ENCODE measurements around the gene REEP3. TPM values are rescaled to one million over a fixed set of nuclear protein-coding genes. Genes with fewer than 3 reads are reported as not detected.

REEP3 gene
- total RNA-seq, 6 experiments from 2014 or later, result 66.0 to 83.2 (median 75.6) TPM

GRCh38 chr10:63582690-63583089, 61.5 kb downstream of the REEP3 start:
- Mint-ChIP-seq H3K4me1 (ENCODE audit: low read depth) (peaks cover 6% of the 10 kb centered on the region), H3K36me3 (ENCODE audit: low read depth) (peaks cover 3% of the 10 kb centered on the region), H3K27me3 (ENCODE audit: insufficient read depth) (no peaks in the 10 kb centered on the region), H3K4me3 (no peak overlapping the region), H3K9me3 (no peaks in the 10 kb centered on the region), H3K27ac (no peak overlapping the region)
- no peak for DNase-seq
- TF ChIP-seq CTCF (IDR thresholded peaks at IDR 0.05), result no peak

GRCh38 chr10:63583397-63583796, 62.2 kb downstream of the REEP3 start:
- no peaks in the 10 kb centered on the region for H3K27me3 Mint-ChIP-seq (ENCODE audit: insufficient read depth)
- no peak overlapping the region for H3K27ac Mint-ChIP-seq
- no peak for DNase-seq
- no peak overlapping the region for H3K4me3 Mint-ChIP-seq
- H3K36me3 Mint-ChIP-seq (ENCODE audit: low read depth), result no peaks in the 10 kb centered on the region
- TF ChIP-seq CTCF (IDR thresholded peaks at IDR 0.05), result no peak
- H3K9me3 Mint-ChIP-seq, result no peaks in the 10 kb centered on the region
- H3K4me1 Mint-ChIP-seq (ENCODE audit: low read depth), result peaks cover 6% of the 10 kb centered on the region

GRCh38 chr10:63583909-63584724, 62.9 kb downstream of the REEP3 start:
- H3K4me3 Mint-ChIP-seq, result no peak overlapping the region
- DNase-seq, result no peak
- no peaks in the 10 kb centered on the region for H3K27me3 Mint-ChIP-seq (ENCODE audit: insufficient read depth)
- no peaks in the 10 kb centered on the region for H3K9me3 Mint-ChIP-seq
- no peak for TF ChIP-seq CTCF (IDR thresholded peaks at IDR 0.05)
- H3K4me1 Mint-ChIP-seq (ENCODE audit: low read depth), result peaks cover 6% of the 10 kb centered on the region
- no peaks in the 10 kb centered on the region for H3K36me3 Mint-ChIP-seq (ENCODE audit: low read depth)
- no peak overlapping the region for H3K27ac Mint-ChIP-seq

DNA sequence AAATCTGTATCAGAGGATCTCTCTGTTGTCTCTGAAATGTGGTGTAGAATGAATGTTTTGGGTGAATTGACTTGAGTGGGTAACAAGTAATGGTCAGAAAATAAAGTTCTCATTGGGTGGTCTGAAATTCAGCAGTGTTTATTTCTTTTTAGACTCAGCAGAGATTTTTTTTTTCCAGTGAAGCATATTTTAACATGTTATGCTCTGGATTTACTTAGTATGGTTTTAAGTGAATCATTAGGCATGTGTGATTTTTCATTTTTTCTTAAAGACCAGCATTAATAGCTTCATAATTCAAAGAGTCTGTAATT, 63.5 kb downstream of the REEP3 start:
- Mint-ChIP-seq H3K4me3 (no peak overlapping the region), H3K27ac (no peak overlapping the region), H3K4me1 (ENCODE audit: low read depth) (peaks cover 6% of the 10 kb centered on the region), H3K9me3 (no peaks in the 10 kb centered on the region), H3K27me3 (ENCODE audit: insufficient read depth) (no peaks in the 10 kb centered on the region), H3K36me3 (ENCODE audit: low read depth) (no peaks in the 10 kb centered on the region)
- no peak for TF ChIP-seq CTCF (IDR thresholded peaks at IDR 0.05)
- DNase-seq, result no peak

- H3K4me3 Mint-ChIP-seq, result no peak overlapping the region
- no peak overlapping the region for H3K27ac Mint-ChIP-seq
- no peaks in the 10 kb centered on the region for H3K36me3 Mint-ChIP-seq (ENCODE audit: low read depth)
- H3K9me3 Mint-ChIP-seq, result no peaks in the 10 kb centered on the region
- H3K27me3 Mint-ChIP-seq (ENCODE audit: insufficient read depth), result no peaks in the 10 kb centered on the region
- TF ChIP-seq CTCF (IDR thresholded peaks at IDR 0.05), result no peak
- DNase-seq, result no peak
- H3K4me1 Mint-ChIP-seq (ENCODE audit: low read depth), result peaks cover 6% of the 10 kb centered on the region
Measured at GRCh38 chr10:63585041-63585440, 63.8 kb downstream of the REEP3 start.

Data from HFFc6 (cell line).